Adipose tissue (tissue), 3 donors: ENCODE results near the gene SLC37A1. TPM values are rescaled to one million over a fixed set of nuclear protein-coding genes. Genes with fewer than 3 reads are reported as not detected.

Experiments
- H3K27ac ChIP-seq: one replicate; pipeline ENCODE4 v1.5.1; 2013; ENCODE audit warnings: low read depth, low read length
- WGBS, 3 donors: extraction: QIAGEN DNeasy Blood & Tissue Kit; methylation state at CpG; one replicate each; pipeline ENCODE4 v1.1.7; 2013; 5-methylcytosine and 5-hydroxymethylcytosine counted together
- polyA plus RNA-seq, 3 donors: library from polyadenylated mRNA; stranded (reverse); fragments of 200-250 nt; gene quantifications; one replicate each; pipeline ENCODE4 v1.2.3, GENCODE V29; 2013
- donor health status: healthy with polysubstance abuse.
- donor health status: Bipolar disorder and iron deficiency.
- donor health status: healthy.

The SLC37A1 gene
- polyA plus RNA-seq, 3 donors = 3.7 to 4.6 (median 4.4) TPM

- H3K27ac ChIP-seq = no peak overlapping the region
- WGBS, 3 donors = 87 to 92% (median 91%) methylated on average over 18 of the region's 18 CpGs
Measured at GRCh38 chr21:42475526-42476387, 37.9 kb upstream of the SLC37A1 start.

- WGBS, 3 donors = 89 to 91% (median 90%) methylated on average over 25 of the region's 25 CpGs
- H3K27ac ChIP-seq = no peak overlapping the region
Measured at GRCh38 chr21:42476388-42477331, 37.0 kb upstream of the SLC37A1 start.

GRCh38 chr21:42478504-42478903 lies 35.1 kb upstream of the SLC37A1 start:
- 55 to 74% (median 70%) methylated on average over 7 of the region's 7 CpGs for WGBS, 3 donors
- H3K27ac ChIP-seq = no peak overlapping the region

- no peak overlapping the region for H3K27ac ChIP-seq
- 69 to 79% (median 76%) methylated on average over 5 of the region's 5 CpGs for WGBS, 3 donors
Measured at GRCh38 chr21:42479582-42479981, 34.1 kb upstream of the SLC37A1 start.

GRCh38 chr21:42480736-42481135 lies 32.9 kb upstream of the SLC37A1 start:
- H3K27ac ChIP-seq = no peak overlapping the region
- 92 to 94% (median 92%) methylated on average over 10 of the region's 10 CpGs for WGBS, 3 donors

- 89 to 92% (median 90%) methylated on average over 4 of the region's 4 CpGs for WGBS, 3 donors
- no peak overlapping the region for H3K27ac ChIP-seq
Measured at GRCh38 chr21:42481169-42481568, 32.5 kb upstream of the SLC37A1 start.

- WGBS, 3 donors = 77 to 87% (median 79%) methylated on average over 7 of the region's 7 CpGs
- H3K27ac ChIP-seq = no peak overlapping the region
Measured at GRCh38 chr21:42484966-42485365, 28.7 kb upstream of the SLC37A1 start.

GRCh38 chr21:42486072-42486471 lies 27.6 kb upstream of the SLC37A1 start:
- 63 to 91% (median 80%) methylated on average over 6 of the region's 6 CpGs for WGBS, 3 donors
- no peak overlapping the region for H3K27ac ChIP-seq

- H3K27ac ChIP-seq = no peak overlapping the region
- WGBS, 3 donors = 39 to 66% (median 55%) methylated on average over 5 of the region's 5 CpGs
Measured at GRCh38 chr21:42486531-42486930, 27.1 kb upstream of the SLC37A1 start.

GRCh38 chr21:42489006-42489563 lies 24.6 kb upstream of the SLC37A1 start:
- 63 to 84% (median 82%) methylated on average over 2 of the region's 2 CpGs for WGBS, 3 donors
- no peak overlapping the region for H3K27ac ChIP-seq

GRCh38 chr21:42489991-42490390 lies 23.7 kb upstream of the SLC37A1 start:
- H3K27ac ChIP-seq = no peak overlapping the region
- 79 to 87% (median 86%) methylated on average over 4 of the region's 4 CpGs for WGBS, 3 donors

- H3K27ac ChIP-seq = no peak overlapping the region
Measured at GRCh38 chr21:42490720-42491119, 22.9 kb upstream of the SLC37A1 start.

GRCh38 chr21:42491328-42491727 lies 22.3 kb upstream of the SLC37A1 start:
- H3K27ac ChIP-seq = no peak overlapping the region

GRCh38 chr21:42492201-42492600 lies 21.5 kb upstream of the SLC37A1 start:
- H3K27ac ChIP-seq = no peak overlapping the region
- 44 to 73% (median 47%) methylated on average over 8 of the region's 8 CpGs for WGBS, 3 donors

More at GRCh38 chr21:42491328-42491727, 22.3 kb upstream of the SLC37A1 start:
- 68 to 81% (median 72%) methylated on average over 1 of the region's 1 CpG for WGBS, 3 donors

- WGBS, 3 donors = 81 to 89% (median 84%) methylated on average over 13 of the region's 13 CpGs
Measured at GRCh38 chr21:42493109-42494060, 20.3 kb upstream of the SLC37A1 start.

GRCh38 chr21:42495027-42495426 lies 18.6 kb upstream of the SLC37A1 start:
- 92 to 94% (median 93%) methylated on average over 5 of the region's 5 CpGs for whole genome bisulfite sequencing, 3 donors
- no peak overlapping the region for H3K27ac ChIP-seq

More at GRCh38 chr21:42493109-42494060, 20.3 kb upstream of the SLC37A1 start:
- no peak overlapping the region for H3K27ac ChIP-seq

- H3K27ac ChIP-seq = no peak overlapping the region
- 1 to 3% (median 3%) methylated on average over 17 to 18 of the region's 18 CpGs for WGBS, 3 donors
Measured at GRCh38 chr21:42495765-42496119, 17.9 kb upstream of the SLC37A1 start.
